ENCODE data around the gene CACNA1G.

The CACNA1G gene

GRCh38 chr17:50676065-50676975, 115.8 kb downstream of the CACNA1G start:
- Mint-ChIP-seq H3K27ac (no peak overlapping the region), H3K4me1 (peaks cover 4% of the 10 kb centered on the region), H3K27me3 (peaks cover 4% of the 10 kb centered on the region), H3K9me3 (no peaks in the 10 kb centered on the region), H3K36me3 (no peaks in the 10 kb centered on the region), H3K4me3 (no peak overlapping the region)
